ENCODE results near the gene IFNL4.

DNA sequence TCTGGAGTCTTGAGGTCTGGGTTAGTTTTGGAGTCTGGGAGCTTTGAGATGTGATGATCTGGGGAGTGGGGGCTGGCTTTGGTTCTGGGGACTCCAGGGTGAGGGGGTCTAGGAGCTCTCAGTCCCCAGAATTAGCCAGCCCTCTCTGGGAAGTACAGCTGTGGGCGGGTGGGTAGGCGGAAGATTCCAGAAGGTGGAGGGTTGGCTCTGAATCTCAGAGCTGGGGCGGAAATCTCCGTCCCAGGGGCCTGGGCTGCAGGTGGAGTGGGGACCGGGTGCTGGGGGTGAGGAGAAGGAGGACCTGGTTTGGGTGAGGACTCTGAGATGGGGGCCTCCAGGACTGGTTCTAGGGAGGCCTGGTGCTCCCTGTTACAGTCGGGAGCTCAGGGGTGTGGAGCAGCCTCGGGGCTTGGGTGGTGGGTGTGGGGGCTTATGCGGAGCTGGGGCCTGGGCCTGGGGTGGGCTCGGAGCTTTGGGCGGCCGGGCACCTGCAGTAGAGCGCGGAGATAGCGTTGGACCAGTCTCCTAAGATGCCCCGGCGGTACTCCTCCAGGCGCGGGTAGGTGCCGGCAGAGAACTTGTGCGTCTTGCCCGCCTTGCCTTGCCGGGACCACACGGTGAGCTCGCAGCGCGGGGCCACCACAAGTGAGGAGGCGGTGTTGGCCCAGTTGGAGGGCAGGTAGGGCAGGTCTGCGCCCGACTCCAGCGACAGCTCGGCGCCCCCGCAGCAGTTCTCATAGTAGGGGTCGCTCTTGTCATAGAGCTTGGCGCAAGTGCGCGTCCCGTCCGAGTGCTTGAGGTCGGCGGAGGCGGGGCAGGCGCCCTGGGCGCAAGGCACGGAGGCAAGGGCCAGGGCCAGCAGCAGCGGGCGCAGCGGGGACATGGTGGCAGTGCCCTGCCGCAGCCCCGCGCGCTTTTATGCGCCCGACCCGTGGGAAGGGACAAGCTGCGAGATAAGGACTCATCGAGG lies 45.0 kb downstream of the IFNL4 start, which contains the start of gene SYCN:
- no peak for TF ChIP-seq POLR2AphosphoS5 (IDR thresholded peaks at IDR 0.05; ENCODE audit: low read depth, low read length)
- no peak for TF ChIP-seq REST (IDR thresholded peaks at IDR 0.05; ENCODE audit: insufficient read depth in 1 of 2, low read depth in 2 of 2, low read length in 2 of 2)
